Epithelial cell of proximal tubule (primary cell): ENCODE data around the gene BACH1. TPM values are rescaled to one million over a fixed set of nuclear protein-coding genes. Genes with fewer than 3 reads are reported as not detected.
A peak's percentile ranks its signal among the peaks of the same experiment; 100 is the strongest.

ENCODE experiments used
- DNase-seq: peaks from one replicate; pipeline ENCODE4 v3.0.0-alpha.2; 2011; ENCODE audit warnings: low read depth
- H3K4me3 ChIP-seq: 2 replicates; pipeline ENCODE4 v1.5.1; 2011; ENCODE audit warnings: low read depth, mild to moderate bottlenecking, low read length
- total RNA-seq: library from RNA; depleted of rRNA; stranded (reverse); fragments of >200 nt; gene quantifications from 2 replicates; pipeline ENCODE4 v1.2.3, GENCODE V29; 2015
- TF ChIP-seq, protein P1 (sequence below): conservative IDR thresholded peaks from 2 replicates; pipeline ENCODE4 v1.5.1; 2012; ENCODE audit warnings: low read depth, mild to moderate bottlenecking, low read length

Gene BACH1
- total RNA-seq, 1 donor from 2014 or later: 24.9 TPM

DNA sequence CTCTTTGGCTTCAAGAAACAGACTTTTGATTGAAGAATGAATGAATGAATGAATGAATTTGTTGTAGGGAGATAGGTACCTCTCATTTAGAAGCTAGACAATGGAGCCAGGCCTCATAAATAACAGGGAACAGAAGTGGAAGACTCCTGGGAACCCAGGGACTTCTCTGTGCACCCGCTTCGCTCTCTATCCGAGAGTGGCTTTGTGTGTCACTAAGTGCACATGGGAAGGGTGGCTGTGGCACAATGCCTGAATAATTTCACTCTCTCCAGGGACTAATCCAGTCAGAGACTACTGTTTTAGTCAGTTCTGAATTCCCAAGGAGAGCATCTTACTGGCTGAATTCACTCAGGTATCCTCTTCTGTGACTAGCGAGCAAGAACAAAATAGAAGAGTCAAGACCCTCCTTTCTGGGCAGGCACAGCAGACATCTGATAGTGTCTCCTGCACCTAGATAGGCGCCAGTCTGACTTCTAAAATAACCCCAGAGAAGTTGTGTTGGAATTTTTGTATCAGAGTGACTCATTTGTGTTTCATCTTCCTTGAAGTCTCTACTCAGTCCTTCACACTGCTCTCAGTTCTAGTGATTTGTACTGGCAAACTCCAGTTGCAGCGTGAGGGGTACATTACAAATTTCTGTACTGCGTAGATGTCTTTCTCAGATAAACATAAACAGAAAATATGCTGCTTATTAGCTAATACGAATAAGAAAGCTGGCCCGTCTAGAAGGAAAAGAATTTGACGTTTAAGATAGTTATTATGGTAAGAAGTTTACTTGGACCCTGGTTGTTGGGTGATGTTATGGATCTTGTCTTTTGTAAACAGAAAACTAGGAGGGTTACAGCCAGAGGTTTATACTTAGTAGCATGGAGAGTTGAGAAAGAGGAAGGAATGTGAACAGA lies 34.0 kb downstream of the BACH1 start:
- DNase-seq: no peak
- H3K4me3 ChIP-seq: no peak overlapping the region
- TF ChIP-seq, protein P1, sequence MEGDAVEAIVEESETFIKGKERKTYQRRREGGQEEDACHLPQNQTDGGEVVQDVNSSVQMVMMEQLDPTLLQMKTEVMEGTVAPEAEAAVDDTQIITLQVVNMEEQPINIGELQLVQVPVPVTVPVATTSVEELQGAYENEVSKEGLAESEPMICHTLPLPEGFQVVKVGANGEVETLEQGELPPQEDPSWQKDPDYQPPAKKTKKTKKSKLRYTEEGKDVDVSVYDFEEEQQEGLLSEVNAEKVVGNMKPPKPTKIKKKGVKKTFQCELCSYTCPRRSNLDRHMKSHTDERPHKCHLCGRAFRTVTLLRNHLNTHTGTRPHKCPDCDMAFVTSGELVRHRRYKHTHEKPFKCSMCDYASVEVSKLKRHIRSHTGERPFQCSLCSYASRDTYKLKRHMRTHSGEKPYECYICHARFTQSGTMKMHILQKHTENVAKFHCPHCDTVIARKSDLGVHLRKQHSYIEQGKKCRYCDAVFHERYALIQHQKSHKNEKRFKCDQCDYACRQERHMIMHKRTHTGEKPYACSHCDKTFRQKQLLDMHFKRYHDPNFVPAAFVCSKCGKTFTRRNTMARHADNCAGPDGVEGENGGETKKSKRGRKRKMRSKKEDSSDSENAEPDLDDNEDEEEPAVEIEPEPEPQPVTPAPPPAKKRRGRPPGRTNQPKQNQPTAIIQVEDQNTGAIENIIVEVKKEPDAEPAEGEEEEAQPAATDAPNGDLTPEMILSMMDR: no peak

DNA sequence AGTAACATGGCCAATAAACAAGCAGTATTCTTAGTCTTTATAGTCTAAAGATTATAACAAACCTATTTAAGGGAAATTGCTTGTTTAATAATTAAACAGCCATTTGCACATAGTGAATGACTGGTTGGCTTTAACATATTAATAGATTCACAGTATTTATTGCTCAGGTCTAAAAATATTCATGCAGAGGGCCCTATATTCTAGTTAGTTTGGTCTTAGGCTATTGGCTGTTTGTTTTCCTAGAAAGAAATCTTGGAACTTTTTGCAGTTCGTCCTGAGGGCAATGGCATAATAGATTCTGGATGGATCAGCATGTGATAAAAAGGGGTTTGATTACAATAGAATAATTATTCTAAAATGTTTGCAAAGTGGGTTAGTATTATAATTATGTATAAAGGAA lies 34.7 kb downstream of the BACH1 start:
- no peak overlapping the region for H3K4me3 ChIP-seq
- TF ChIP-seq, protein P1: no peak
- no peak for DNase-seq

DNA sequence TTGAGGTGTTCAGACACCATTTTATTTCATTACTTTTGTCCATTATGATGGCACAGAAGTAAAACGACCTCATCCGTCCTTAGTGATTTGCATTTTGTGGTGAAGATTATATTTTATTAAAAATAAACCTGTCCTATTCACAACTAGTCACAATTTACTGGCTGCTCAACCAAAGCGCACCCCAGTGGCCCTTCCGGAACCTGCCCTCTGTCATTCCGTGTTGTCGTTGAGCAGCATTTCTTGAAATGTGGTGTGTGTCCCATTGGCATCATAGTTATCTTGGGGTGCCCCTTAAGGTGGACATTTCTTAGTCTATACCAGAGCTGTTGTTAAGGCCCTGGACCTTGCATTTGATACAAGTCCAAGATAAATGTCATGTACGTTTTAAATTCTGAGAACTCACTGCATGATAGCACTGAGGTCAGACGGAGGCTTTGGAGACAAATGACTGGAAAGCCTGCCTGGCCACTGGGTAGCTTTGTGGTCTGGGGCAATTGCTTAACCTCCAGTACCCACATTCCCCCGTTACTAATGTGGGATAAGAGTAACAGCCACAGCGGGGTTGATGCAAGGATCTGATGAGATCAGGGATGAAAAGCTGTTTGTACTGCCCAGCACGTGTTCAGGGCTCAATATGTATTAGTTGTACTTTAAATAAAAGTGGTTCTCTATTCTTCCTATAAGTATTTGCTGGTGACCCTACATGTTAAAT lies 36.2 kb downstream of the BACH1 start:
- no peak overlapping the region for H3K4me3 ChIP-seq
- no peak for DNase-seq
- TF ChIP-seq, protein P1: no peak

DNA sequence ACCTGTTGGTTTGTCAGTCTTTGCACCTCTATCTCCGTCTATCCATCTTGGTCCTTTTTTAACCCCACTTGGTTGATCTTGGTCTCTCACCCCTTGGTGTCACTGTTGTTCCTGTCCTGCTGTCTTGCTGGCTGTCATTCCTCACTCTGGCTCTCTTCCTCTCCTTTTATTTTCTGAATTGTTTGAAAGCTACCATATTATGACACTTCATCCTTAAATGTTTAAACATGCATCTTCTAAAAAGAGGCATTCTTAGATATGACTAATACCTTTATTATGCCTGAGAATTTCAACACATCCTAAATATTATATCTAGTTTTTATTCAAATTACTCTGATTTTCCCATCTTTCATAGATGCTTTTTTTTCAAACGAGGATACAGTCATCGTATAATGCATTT lies 37.0 kb downstream of the BACH1 start:
- TF ChIP-seq, protein P1: peak; percentile 9
- DNase-seq: no peak
- no peak overlapping the region for H3K4me3 ChIP-seq

DNA sequence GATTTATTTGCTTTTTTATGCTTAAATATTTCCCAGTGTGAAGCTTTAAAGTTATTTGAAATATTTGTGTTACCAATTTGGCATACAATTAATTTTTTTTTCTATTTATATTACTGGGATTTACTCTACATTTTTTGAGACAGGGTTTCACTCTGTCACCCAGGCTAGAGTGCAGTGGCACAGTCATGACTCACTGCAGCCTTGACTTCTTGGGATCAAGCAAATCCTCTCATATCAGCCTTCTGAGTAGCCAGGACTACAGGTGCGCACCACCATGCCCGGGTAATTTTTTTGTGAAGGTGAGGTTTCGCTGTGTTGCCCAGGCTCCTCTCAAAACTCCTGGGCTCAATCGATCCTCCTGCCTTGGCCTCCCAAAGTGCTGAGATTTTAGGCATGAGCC lies 39.5 kb downstream of the BACH1 start:
- DNase-seq: no peak
- TF ChIP-seq, protein P1: no peak
- H3K4me3 ChIP-seq: no peak overlapping the region

DNA sequence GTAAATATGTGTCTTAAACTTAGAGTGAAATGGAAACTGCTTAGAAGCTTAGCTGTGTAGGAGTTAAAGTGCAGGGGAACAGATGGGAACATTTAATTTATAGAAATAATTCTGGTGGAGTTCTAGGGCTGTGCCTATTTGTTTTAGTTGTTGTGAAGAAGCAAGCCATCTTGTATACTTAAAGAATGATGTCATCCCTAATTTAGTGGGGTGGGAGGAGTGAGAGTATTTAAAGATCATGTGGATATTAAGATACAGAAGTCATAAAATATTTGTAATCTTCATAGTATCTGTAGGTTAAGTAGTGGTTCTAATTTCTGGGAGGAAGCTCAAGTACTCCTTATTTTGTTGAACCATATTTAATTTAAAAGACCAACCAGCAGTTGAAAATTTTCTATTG lies 41.5 kb downstream of the BACH1 start:
- TF ChIP-seq, protein P1: no peak
- DNase-seq: no peak
- no peak overlapping the region for H3K4me3 ChIP-seq
